MM.1S (cell line): ENCODE measurements around the gene EIF4E1B.

ENCODE experiments used
- EZH2 ChIP-seq: fragments of 300-600 bp; sonication (generic); optimal IDR thresholded peaks from 2 replicates; pipeline ENCODE3; 2017; ENCODE audit warnings: low read depth, mild to moderate bottlenecking, antibody characterized with exemption, low read length, mixed read lengths
- TF ChIP-seq, protein P1 (sequence below): fragments of 300-600 bp; sonication (generic); IDR thresholded peaks from 2 replicates; pipeline ENCODE4 v1.5.1; 2016; ENCODE audit warnings: antibody characterized with exemption, low read length, mixed read lengths

DNA sequence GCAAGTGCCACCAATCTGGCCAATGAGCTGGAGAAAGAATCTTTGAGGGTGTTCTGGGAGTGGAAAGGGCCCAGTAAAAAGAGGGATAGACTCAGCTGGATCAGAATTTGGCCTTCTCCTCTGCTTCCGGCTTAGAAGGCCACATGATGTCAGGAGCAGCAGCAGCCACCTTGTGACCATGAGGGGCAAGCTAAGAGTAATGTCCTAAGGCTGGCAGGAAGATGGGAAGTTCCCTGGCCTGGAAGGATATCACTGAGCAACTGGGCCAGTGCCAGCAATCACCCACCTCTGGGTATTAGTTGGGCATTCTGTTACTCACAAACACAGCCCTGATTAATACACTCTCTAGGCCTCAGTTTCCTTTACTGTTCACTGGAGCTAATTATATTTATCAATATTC, 61.0 kb downstream of the EIF4E1B start:
- TF ChIP-seq EZH2: no peak
- TF ChIP-seq, protein P1, sequence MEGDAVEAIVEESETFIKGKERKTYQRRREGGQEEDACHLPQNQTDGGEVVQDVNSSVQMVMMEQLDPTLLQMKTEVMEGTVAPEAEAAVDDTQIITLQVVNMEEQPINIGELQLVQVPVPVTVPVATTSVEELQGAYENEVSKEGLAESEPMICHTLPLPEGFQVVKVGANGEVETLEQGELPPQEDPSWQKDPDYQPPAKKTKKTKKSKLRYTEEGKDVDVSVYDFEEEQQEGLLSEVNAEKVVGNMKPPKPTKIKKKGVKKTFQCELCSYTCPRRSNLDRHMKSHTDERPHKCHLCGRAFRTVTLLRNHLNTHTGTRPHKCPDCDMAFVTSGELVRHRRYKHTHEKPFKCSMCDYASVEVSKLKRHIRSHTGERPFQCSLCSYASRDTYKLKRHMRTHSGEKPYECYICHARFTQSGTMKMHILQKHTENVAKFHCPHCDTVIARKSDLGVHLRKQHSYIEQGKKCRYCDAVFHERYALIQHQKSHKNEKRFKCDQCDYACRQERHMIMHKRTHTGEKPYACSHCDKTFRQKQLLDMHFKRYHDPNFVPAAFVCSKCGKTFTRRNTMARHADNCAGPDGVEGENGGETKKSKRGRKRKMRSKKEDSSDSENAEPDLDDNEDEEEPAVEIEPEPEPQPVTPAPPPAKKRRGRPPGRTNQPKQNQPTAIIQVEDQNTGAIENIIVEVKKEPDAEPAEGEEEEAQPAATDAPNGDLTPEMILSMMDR: no peak
